ENCODE data around the gene NDOR1. TPM values are rescaled to one million over a fixed set of nuclear protein-coding genes. Genes with fewer than 3 reads are reported as not detected.

The NDOR1 gene
- total RNA-seq, 1 donor from 2014 or later: 20.5 TPM

- Mint-ChIP-seq H3K27me3 (ENCODE audit: unreplicated experiment) (no peaks in the 10 kb centered on the region), H3K4me3 (ENCODE audit: unreplicated experiment) (peak overlapping the region; percentile 82), H3K27ac (ENCODE audit: unreplicated experiment) (peak overlapping the region; percentile 50), H3K36me3 (ENCODE audit: unreplicated experiment) (no peaks in the 10 kb centered on the region), H3K4me1 (ENCODE audit: unreplicated experiment) (peaks cover 43% of the 10 kb centered on the region), H3K9me3 (ENCODE audit: unreplicated experiment) (no peaks in the 10 kb centered on the region)
- TF ChIP-seq CTCF (IDR thresholded peaks at IDR 0.05): no peak
- DNase-seq (ENCODE audit: extremely low spot score, unreplicated experiment): no peak
Measured at GRCh38 chr9:137199411-137200121, 5.9 kb upstream of the NDOR1 start.

GRCh38 chr9:137200311-137201204 lies 4.9 kb upstream of the NDOR1 start, which contains the start of gene TPRN:
TSS of gene TPRN (minus strand) at chr9:137200741. CDS start at chr9:137200711, 30 bp downstream.
- no peaks in the 10 kb centered on the region for H3K36me3 Mint-ChIP-seq (ENCODE audit: unreplicated experiment)
- H3K4me3 Mint-ChIP-seq (ENCODE audit: unreplicated experiment): peak within 1 kb of the TSS; percentile 82
- peak within 1 kb of the TSS; percentile 60 for H3K27ac Mint-ChIP-seq (ENCODE audit: unreplicated experiment)
- DNase-seq (ENCODE audit: extremely low spot score, unreplicated experiment): peak; percentile 100
- no peaks in the 10 kb centered on the region for H3K27me3 Mint-ChIP-seq (ENCODE audit: unreplicated experiment)
- H3K9me3 Mint-ChIP-seq (ENCODE audit: unreplicated experiment): no peaks in the 10 kb centered on the region
- no peak for TF ChIP-seq CTCF (IDR thresholded peaks at IDR 0.05)
- H3K4me1 Mint-ChIP-seq (ENCODE audit: unreplicated experiment): peaks cover 44% of the 10 kb centered on the region

GRCh38 chr9:137201205-137201868 lies 4.2 kb upstream of the NDOR1 start:
- no peak for DNase-seq (ENCODE audit: extremely low spot score, unreplicated experiment)
- H3K4me3 Mint-ChIP-seq (ENCODE audit: unreplicated experiment): peak overlapping the region; percentile 78
- no peaks in the 10 kb centered on the region for H3K9me3 Mint-ChIP-seq (ENCODE audit: unreplicated experiment)
- H3K27me3 Mint-ChIP-seq (ENCODE audit: unreplicated experiment): no peaks in the 10 kb centered on the region
- H3K27ac Mint-ChIP-seq (ENCODE audit: unreplicated experiment): peak overlapping the region; percentile 60
- peaks cover 51% of the 10 kb centered on the region for H3K4me1 Mint-ChIP-seq (ENCODE audit: unreplicated experiment)
- TF ChIP-seq CTCF (IDR thresholded peaks at IDR 0.05): no peak
- no peaks in the 10 kb centered on the region for H3K36me3 Mint-ChIP-seq (ENCODE audit: unreplicated experiment)

- no peak overlapping the region for H3K4me3 Mint-ChIP-seq (ENCODE audit: unreplicated experiment)
- no peaks in the 10 kb centered on the region for H3K9me3 Mint-ChIP-seq (ENCODE audit: unreplicated experiment)
- no peak for DNase-seq (ENCODE audit: extremely low spot score, unreplicated experiment)
- peaks cover 63% of the 10 kb centered on the region for H3K4me1 Mint-ChIP-seq (ENCODE audit: unreplicated experiment)
- no peaks in the 10 kb centered on the region for H3K27me3 Mint-ChIP-seq (ENCODE audit: unreplicated experiment)
- H3K27ac Mint-ChIP-seq (ENCODE audit: unreplicated experiment): no peak overlapping the region
- H3K36me3 Mint-ChIP-seq (ENCODE audit: unreplicated experiment): peaks cover 6% of the 10 kb centered on the region
- TF ChIP-seq CTCF (IDR thresholded peaks at IDR 0.05): no peak
Measured at GRCh38 chr9:137202966-137203365, 2.5 kb upstream of the NDOR1 start.
